Measurements from ENCODE around the gene EDEM1.

- TF ChIP-seq CTCF (IDR thresholded peaks at IDR 0.05), result no peak
- no peak for TF ChIP-seq POLR2A (IDR thresholded peaks at IDR 0.05)
Measured at GRCh38 chr3:5162102-5162501, 25.4 kb upstream of the EDEM1 start.

Data from uterus (tissue), 2 donors.